ENCODE data around the gene ZFHX3.

The ZFHX3 gene

DNA sequence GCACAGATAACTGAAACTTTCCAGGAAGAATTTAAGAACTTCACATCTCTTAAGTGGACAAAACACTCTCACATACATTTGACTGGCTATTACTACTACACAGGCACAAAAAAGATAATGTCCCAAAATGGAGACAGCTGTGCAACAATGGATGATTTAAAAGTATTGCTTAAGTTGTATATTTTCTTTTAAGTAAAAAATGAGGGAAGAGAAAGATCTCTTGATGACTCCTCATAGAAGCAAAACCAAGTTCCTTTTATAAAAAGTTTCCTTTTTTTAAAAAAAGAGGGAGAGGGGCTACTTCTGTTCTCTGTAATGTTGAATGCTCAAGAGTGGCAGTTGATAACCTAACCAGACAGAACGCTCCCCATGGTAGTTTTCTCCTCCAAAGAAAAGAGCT is 195.5 kb downstream of the ZFHX3 start:
- Histone ChIP-seq H3K27ac (ENCODE audit: low read length) (no peak overlapping the region), H2AFZ (ENCODE audit: low read depth, low read length) (no peak overlapping the region), H3K4me2 (ENCODE audit: low read length) (no peak overlapping the region), H3K79me2 (ENCODE audit: low read length) (no peaks in the 10 kb centered on the region), H3K27me3 (ENCODE audit: low read depth, low read length) (no peaks in the 10 kb centered on the region), H3K36me3 (replicated peaks; ENCODE audit: low read depth, low read length) (no peaks in the 10 kb centered on the region), H4K20me1 (ENCODE audit: insufficient read depth, low read length) (0 out of 2 replicates have a peak, but pooled peaks cover 2% of the 10 kb centered on the region), H3K9me3 (ENCODE audit: insufficient read depth, low read length) (no peaks in the 10 kb centered on the region), H3K9ac (ENCODE audit: low read length) (no peak overlapping the region), H3K4me3 (ENCODE audit: low read length) (no peak overlapping the region), H3K4me1 (ENCODE audit: low read length) (peaks cover 10% of the 10 kb centered on the region)
- TF ChIP-seq, protein P1, sequence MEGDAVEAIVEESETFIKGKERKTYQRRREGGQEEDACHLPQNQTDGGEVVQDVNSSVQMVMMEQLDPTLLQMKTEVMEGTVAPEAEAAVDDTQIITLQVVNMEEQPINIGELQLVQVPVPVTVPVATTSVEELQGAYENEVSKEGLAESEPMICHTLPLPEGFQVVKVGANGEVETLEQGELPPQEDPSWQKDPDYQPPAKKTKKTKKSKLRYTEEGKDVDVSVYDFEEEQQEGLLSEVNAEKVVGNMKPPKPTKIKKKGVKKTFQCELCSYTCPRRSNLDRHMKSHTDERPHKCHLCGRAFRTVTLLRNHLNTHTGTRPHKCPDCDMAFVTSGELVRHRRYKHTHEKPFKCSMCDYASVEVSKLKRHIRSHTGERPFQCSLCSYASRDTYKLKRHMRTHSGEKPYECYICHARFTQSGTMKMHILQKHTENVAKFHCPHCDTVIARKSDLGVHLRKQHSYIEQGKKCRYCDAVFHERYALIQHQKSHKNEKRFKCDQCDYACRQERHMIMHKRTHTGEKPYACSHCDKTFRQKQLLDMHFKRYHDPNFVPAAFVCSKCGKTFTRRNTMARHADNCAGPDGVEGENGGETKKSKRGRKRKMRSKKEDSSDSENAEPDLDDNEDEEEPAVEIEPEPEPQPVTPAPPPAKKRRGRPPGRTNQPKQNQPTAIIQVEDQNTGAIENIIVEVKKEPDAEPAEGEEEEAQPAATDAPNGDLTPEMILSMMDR (IDR thresholded peaks at IDR 0.05; ENCODE audit: low read depth, low read length) = no peak
- TF ChIP-seq EZH2phosphoT487 (IDR thresholded peaks at IDR 0.05; ENCODE audit: low read depth) = no peak

DNA sequence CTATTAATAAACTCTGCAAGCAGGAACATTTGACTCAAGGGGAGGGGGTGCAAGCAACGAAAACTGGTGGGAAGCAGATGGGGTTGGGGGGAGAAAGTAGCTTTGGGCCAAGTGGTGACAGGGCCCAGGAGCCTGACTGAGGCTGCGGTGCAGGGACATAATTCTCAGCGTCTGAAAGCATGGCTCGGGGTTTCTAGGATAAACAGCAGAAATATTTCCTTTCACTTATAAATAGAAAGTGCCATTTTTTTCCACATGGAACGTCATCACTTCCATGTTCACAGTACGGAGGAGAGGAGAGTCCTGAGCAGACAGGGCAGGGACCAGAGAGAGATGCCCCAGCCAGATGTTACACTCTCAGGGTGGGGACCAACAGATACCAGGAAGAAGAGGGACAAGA is 197.1 kb downstream of the ZFHX3 start:
- H3K27me3 ChIP-seq (ENCODE audit: low read depth, low read length) = no peaks in the 10 kb centered on the region
- 0 out of 2 replicates have a peak, but pooled peaks cover 3% of the 10 kb centered on the region for H4K20me1 ChIP-seq (ENCODE audit: insufficient read depth, low read length)
- no peak overlapping the region for H3K9ac ChIP-seq (ENCODE audit: low read length)
- H3K4me2 ChIP-seq (ENCODE audit: low read length) = no peak overlapping the region
- H2AFZ ChIP-seq (ENCODE audit: low read depth, low read length) = no peak overlapping the region
- no peaks in the 10 kb centered on the region for H3K79me2 ChIP-seq (ENCODE audit: low read length)
- H3K9me3 ChIP-seq (ENCODE audit: insufficient read depth, low read length) = no peaks in the 10 kb centered on the region
- no peak for TF ChIP-seq EZH2phosphoT487 (IDR thresholded peaks at IDR 0.05; ENCODE audit: low read depth)
- TF ChIP-seq, protein P1 (IDR thresholded peaks at IDR 0.05; ENCODE audit: low read depth, low read length) = no peak
- H3K36me3 ChIP-seq (replicated peaks; ENCODE audit: low read depth, low read length) = no peaks in the 10 kb centered on the region
- H3K4me1 ChIP-seq (ENCODE audit: low read length) = peaks cover 10% of the 10 kb centered on the region
- no peak overlapping the region for H3K27ac ChIP-seq (ENCODE audit: low read length)
- H3K4me3 ChIP-seq (ENCODE audit: low read length) = no peak overlapping the region

DNA sequence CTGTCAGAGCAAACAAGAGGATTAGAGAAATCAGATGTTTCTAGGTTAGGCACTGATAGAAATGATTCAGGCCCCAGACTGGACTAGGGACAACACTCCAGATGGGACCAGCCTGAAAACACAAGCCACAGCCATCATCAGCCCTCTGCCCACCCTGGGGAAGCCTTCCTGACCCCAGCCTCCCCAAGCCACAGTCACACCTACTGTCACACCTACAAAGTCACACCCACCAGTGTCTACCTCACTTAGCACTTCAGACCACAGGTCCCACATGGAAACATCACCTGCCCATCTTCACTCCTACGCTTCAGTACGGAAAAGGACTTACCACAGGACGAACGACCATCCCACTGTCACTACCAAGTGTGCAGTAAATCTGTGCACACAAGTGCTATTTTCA is 197.9 kb downstream of the ZFHX3 start:
- H3K9ac ChIP-seq (ENCODE audit: low read length) = no peak overlapping the region
- TF ChIP-seq, protein P1 (IDR thresholded peaks at IDR 0.05; ENCODE audit: low read depth, low read length) = no peak
- no peak for TF ChIP-seq EZH2phosphoT487 (IDR thresholded peaks at IDR 0.05; ENCODE audit: low read depth)
- no peak overlapping the region for H2AFZ ChIP-seq (ENCODE audit: low read depth, low read length)
- no peaks in the 10 kb centered on the region for H3K79me2 ChIP-seq (ENCODE audit: low read length)
- H3K4me1 ChIP-seq (ENCODE audit: low read length) = peaks cover 12% of the 10 kb centered on the region
- no peak overlapping the region for H3K4me3 ChIP-seq (ENCODE audit: low read length)
- H4K20me1 ChIP-seq (ENCODE audit: insufficient read depth, low read length) = 0 out of 2 replicates have a peak, but pooled peaks cover 7% of the 10 kb centered on the region
- H3K4me2 ChIP-seq (ENCODE audit: low read length) = no peak overlapping the region
- no peaks in the 10 kb centered on the region for H3K36me3 ChIP-seq (replicated peaks; ENCODE audit: low read depth, low read length)
- no peaks in the 10 kb centered on the region for H3K27me3 ChIP-seq (ENCODE audit: low read depth, low read length)
- no peak overlapping the region for H3K27ac ChIP-seq (ENCODE audit: low read length)
- H3K9me3 ChIP-seq (ENCODE audit: insufficient read depth, low read length) = no peaks in the 10 kb centered on the region

DNA sequence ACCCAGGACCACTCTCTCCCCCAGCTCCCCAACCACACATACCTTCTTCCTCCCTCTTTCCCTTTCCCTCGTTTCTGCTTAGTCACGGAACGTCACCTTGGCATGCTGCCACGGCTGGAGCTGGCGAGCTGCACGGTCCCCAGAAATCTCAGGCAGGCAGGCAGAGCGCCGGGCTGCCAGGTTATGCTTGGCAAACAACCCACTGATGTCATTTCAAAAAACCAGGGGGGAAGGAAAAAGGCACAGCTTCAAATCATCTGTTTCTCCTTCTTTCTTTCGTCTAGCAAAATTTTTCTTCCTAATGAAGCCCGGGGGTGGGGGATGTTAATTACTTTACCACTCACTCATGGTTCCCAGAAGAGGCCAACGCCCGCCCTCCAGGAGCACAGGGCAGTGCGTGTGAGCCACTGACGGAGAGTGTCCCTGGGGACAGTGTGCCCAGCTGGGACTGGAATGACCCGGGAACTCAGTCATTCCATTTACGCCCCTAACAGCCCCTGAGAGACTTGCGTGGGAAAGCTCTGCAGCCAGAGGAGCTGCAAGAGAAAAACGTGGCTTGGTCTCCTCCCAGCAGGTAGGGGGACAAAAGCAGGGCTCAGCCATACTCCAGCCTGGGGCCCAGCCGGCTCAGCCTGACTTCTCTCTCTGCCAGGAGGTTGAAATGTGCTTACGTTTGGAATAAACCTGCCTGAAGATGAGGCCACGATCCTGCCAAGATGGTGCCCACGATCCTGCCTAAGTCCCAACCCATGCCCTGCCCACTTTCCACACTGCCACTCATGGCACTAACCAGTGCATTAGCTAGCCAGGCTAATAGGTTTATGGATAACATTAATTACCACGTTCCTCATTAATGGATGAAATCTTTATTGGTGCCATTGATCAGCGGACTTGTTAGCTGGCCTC is 198.9 kb downstream of the ZFHX3 start:
- no peak overlapping the region for H3K4me3 ChIP-seq (ENCODE audit: low read length)
- TF ChIP-seq EZH2phosphoT487 (IDR thresholded peaks at IDR 0.05; ENCODE audit: low read depth) = no peak
- TF ChIP-seq, protein P1 (IDR thresholded peaks at IDR 0.05; ENCODE audit: low read depth, low read length) = no peak

More for the DNA sequence above, 198.9 kb downstream of the ZFHX3 start:
- Histone ChIP-seq H3K27me3 (ENCODE audit: low read depth, low read length) (peaks cover 2% of the 10 kb centered on the region; the same call in 1 of the 2 replicates), H4K20me1 (ENCODE audit: insufficient read depth, low read length) (peaks cover 16% of the 10 kb centered on the region; the same call in 1 of the 2 replicates), H2AFZ (ENCODE audit: low read depth, low read length) (no peak overlapping the region), H3K4me2 (ENCODE audit: low read length) (no peak overlapping the region), H3K9me3 (ENCODE audit: insufficient read depth, low read length) (no peaks in the 10 kb centered on the region), H3K9ac (ENCODE audit: low read length) (no peak overlapping the region), H3K27ac (ENCODE audit: low read length) (no peak overlapping the region), H3K4me1 (ENCODE audit: low read length) (peaks cover 21% of the 10 kb centered on the region), H3K79me2 (ENCODE audit: low read length) (no peaks in the 10 kb centered on the region), H3K36me3 (replicated peaks; ENCODE audit: low read depth, low read length) (no peaks in the 10 kb centered on the region)
